ENCODE data around the gene CXXC1.

DNA sequence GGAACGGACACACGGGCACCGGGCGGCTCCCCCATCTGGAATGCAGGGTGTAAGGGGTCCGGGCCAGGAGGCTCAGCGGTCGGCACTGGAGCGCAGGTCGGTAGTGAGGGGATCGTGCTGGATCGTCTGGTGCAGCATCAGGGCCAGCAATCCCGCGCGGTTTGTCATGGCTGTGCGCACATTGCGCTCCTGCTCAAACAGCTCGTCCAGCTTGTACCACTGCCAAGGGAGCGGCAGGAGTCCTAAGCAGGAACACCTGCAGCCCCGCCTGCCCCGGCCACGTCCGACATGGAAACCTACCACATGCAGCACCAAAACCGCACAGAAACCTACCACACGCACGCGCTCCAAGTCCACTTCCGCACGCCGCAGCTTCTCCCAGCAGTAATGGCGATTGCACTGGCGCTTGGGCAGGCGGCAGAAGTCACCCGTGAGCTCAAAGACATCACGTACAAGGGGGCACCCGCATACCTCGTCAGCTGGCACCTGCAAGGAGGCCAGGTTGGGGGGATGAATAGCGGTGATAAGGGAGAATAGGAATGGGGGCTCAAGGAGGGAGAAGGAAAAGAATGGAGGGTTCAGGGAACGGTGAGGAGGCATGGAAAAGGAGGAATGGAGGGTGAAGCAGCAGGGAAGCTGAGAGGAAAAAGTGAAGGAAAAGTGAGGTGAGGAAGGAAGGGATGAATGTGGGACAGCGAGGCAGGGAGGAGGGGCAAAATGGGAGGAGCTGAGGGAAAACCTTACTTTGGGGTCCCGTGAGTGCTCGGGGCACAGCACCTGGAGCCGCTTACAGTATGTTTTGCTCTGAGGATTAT lies 4.8 kb downstream of the CXXC1 start:
- no peak for TF ChIP-seq EZH2 (IDR thresholded peaks at IDR 0.05; ENCODE audit: low read length)
- TF ChIP-seq CTCF (optimal IDR thresholded peaks at IDR 0.05 in 1 of 3, IDR thresholded peaks at IDR 0.05 in 1 of 3, conservative IDR thresholded peaks at IDR 0.05 in 1 of 3; ENCODE audit: extremely low read depth in 1 of 3, insufficient read depth in 2 of 3, low read length in 3 of 3): no peak

Data from keratinocyte (primary cell).